Mesenteric fat pad (tissue), 1 donor: ENCODE data around the gene NECTIN1. TPM values are rescaled to one million over a fixed set of nuclear protein-coding genes. Genes with fewer than 3 reads are reported as not detected.

Experiments used
- DNase-seq: peaks from one replicate; pipeline ENCODE4 v3.0.0-alpha.2; 2020; ENCODE audit warnings: low spot score
- total RNA-seq: library from RNA; stranded (reverse); fragmentation: NEBNext Ultra II Directional; extraction: Animal tissue kit (Norgen Biotek cat#: 25700); gene quantifications from one replicate; pipeline ENCODE4 v1.2.1, GENCODE V29; 2021
- donor health status: DM: yes; HTN: yes; CAD: no.

The NECTIN1 gene
- total RNA-seq, 1 donor from 2014 or later, result 11.2 TPM

- no peak for DNase-seq
Measured at GRCh38 chr11:119734788-119735187, 5.8 kb upstream of the NECTIN1 start.

- DNase-seq, result no peak
Measured at GRCh38 chr11:119730789-119731386, 1.9 kb upstream of the NECTIN1 start.

- DNase-seq, result no peak
Measured at GRCh38 chr11:119729951-119730613, 1.1 kb upstream of the NECTIN1 start.

GRCh38 chr11:119729581-119729927 is 554 bp upstream of the NECTIN1 start:
- no peak for DNase-seq

GRCh38 chr11:119728211-119728626 is 781 bp downstream of the NECTIN1 start:
- no peak for DNase-seq

GRCh38 chr11:119727523-119728151 is 1.4 kb downstream of the NECTIN1 start:
- no peak for DNase-seq

GRCh38 chr11:119726585-119727522 is 2.1 kb downstream of the NECTIN1 start:
- no peak for DNase-seq

GRCh38 chr11:119726150-119726553 is 2.8 kb downstream of the NECTIN1 start:
- no peak for DNase-seq

- no peak for DNase-seq
Measured at GRCh38 chr11:119724956-119725355, 4.0 kb downstream of the NECTIN1 start.

- DNase-seq, result no peak
Measured at GRCh38 chr11:119723952-119724325, 5.1 kb downstream of the NECTIN1 start.

- DNase-seq, result no peak
Measured at GRCh38 chr11:119723243-119723951, 5.6 kb downstream of the NECTIN1 start.

- no peak for DNase-seq
Measured at GRCh38 chr11:119722281-119722794, 6.7 kb downstream of the NECTIN1 start.

- no peak for DNase-seq
Measured at GRCh38 chr11:119721129-119722120, 7.6 kb downstream of the NECTIN1 start.

- DNase-seq, result no peak
Measured at GRCh38 chr11:119720311-119720913, 8.6 kb downstream of the NECTIN1 start.

GRCh38 chr11:119717839-119718534 is 11.0 kb downstream of the NECTIN1 start:
- DNase-seq, result no peak

GRCh38 chr11:119716582-119717498 is 12.2 kb downstream of the NECTIN1 start:
- DNase-seq, result no peak

GRCh38 chr11:119714590-119714989 is 14.4 kb downstream of the NECTIN1 start:
- DNase-seq, result no peak
